ENCODE data around the gene NOTCH2. TPM values are rescaled to one million over a fixed set of nuclear protein-coding genes. Genes with fewer than 3 reads are reported as not detected.

NOTCH2 gene
- total RNA-seq, 6 donors from 2014 or later = 71.0 to 119 (median 89.1) TPM

DNA sequence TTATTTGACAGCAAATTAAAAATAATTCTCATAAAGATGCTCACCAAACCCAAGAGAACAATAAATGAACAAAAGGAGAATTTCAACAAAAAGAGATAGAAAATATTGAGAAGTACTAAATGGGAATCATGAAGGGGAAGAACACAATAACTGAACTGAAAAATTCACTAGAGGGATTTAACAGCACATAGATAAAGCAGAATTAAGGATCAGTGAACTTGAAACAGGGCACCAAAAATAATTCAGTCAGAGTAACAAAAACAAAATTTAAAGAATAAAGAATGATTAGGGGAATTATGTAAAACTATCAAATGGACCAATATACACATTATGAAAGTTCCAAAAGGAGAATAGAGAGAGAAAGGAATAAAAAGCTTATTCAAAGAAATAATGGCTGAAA lies 181.0 kb downstream of the NOTCH2 start:
- Histone ChIP-seq H3K9me3 (no peaks in the 10 kb centered on the region), H3K4me3 (no peak overlapping the region), H3K4me1 (no peaks in the 10 kb centered on the region), H3K27me3 (no peaks in the 10 kb centered on the region), H3K36me3 (no peaks in the 10 kb centered on the region), H3K27ac (no peak overlapping the region)
- DNase-seq (no peak), ATAC-seq (ENCODE audit: low FRiP score in 2 of 2) (no peak)
- TF ChIP-seq POLR2A (IDR thresholded peaks at IDR 0.05) (no peak), EP300 (IDR thresholded peaks at IDR 0.05) (no peak), POLR2AphosphoS5 (IDR thresholded peaks at IDR 0.05) (no peak)
- TF ChIP-seq, protein P1, sequence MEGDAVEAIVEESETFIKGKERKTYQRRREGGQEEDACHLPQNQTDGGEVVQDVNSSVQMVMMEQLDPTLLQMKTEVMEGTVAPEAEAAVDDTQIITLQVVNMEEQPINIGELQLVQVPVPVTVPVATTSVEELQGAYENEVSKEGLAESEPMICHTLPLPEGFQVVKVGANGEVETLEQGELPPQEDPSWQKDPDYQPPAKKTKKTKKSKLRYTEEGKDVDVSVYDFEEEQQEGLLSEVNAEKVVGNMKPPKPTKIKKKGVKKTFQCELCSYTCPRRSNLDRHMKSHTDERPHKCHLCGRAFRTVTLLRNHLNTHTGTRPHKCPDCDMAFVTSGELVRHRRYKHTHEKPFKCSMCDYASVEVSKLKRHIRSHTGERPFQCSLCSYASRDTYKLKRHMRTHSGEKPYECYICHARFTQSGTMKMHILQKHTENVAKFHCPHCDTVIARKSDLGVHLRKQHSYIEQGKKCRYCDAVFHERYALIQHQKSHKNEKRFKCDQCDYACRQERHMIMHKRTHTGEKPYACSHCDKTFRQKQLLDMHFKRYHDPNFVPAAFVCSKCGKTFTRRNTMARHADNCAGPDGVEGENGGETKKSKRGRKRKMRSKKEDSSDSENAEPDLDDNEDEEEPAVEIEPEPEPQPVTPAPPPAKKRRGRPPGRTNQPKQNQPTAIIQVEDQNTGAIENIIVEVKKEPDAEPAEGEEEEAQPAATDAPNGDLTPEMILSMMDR (IDR thresholded peaks at IDR 0.05) = no peak

DNA sequence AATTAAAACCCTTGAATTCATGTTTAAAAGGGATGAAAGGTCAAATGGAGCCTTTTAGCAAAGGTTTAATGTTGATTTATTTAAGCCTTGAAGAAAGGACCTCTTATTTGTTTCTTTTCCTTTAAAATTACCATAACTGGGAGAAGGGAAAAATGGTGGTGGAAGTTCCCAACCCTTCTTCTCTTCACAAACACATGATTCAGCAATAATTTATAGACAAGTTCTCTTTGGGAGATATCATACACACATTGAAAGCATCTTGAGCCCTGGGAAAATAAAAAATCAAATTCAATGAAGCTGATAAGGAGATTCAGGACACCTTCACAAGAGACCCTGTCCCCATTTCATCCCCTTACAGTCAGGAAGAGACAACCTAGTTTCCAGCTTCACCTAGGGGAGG lies 182.0 kb downstream of the NOTCH2 start:
- Histone ChIP-seq H3K27me3 (no peaks in the 10 kb centered on the region), H3K9me3 (no peaks in the 10 kb centered on the region), H3K27ac (no peak overlapping the region), H3K36me3 (no peaks in the 10 kb centered on the region), H3K4me1 (no peaks in the 10 kb centered on the region), H3K4me3 (no peak overlapping the region)
- no peak for DNase-seq
- no peak for ATAC-seq (ENCODE audit: low FRiP score in 2 of 2)
- TF ChIP-seq POLR2AphosphoS5 (IDR thresholded peaks at IDR 0.05) (no peak), EP300 (IDR thresholded peaks at IDR 0.05) (no peak), POLR2A (IDR thresholded peaks at IDR 0.05) (no peak)
- TF ChIP-seq, protein P1 (IDR thresholded peaks at IDR 0.05) = no peak

DNA sequence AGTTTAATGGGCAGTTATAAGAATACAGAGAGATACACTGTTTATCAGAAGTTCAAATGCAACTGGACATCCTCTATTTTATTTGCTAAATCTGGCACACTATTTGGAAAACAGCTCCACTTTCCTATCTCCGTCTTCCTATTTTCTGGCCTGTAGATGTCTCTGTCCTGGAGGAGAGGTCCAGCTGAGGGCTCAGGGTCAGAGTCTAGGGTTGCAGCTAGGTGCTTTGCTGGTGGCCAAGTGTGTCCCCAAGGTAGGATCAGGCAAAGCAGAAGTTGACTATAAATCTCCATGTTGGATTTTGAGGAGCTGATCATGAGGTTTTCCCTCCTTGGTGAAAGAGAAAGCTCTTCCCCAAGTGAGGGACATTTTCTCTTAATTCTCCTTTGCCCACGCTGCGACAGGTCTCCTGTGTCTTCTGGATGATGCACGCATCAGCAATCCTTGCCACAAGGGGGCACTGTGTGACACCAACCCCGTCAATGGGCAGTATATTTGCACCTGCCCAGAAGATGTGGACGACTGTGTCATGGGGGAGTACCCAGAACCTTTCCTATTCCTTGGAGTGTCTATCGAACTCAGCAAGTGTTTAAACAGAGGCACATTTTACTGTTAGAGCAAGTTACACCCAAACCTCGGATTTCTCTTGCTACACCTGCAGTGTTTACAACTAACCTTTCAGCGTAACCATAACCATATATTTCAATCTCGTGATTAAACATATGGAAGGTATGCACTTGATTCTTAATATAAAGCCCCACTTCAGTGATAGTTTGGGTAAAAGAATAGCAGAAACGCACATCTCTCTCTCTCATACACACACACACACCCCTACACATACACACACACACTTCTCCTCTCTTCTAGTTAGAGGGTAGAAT lies 183.3 kb downstream of the NOTCH2 start:
- H3K36me3 ChIP-seq = no peaks in the 10 kb centered on the region
- ATAC-seq (ENCODE audit: low FRiP score in 2 of 2) = peak in 1 of 2 donors; percentile 71
- H3K4me1 ChIP-seq = no peaks in the 10 kb centered on the region
- H3K27ac ChIP-seq = no peak overlapping the region
- 51 to 62% methylated on average over 8 to 11 of the region's 11 CpGs for WGBS, 2 donors
- H3K4me3 ChIP-seq = no peak overlapping the region
- H3K27me3 ChIP-seq = no peaks in the 10 kb centered on the region
- peak in 1 of 2 donors; percentile 53 for DNase-seq
- no peak for TF ChIP-seq POLR2AphosphoS5 (IDR thresholded peaks at IDR 0.05)
- no peak for TF ChIP-seq POLR2A (IDR thresholded peaks at IDR 0.05)
- TF ChIP-seq, protein P1 (IDR thresholded peaks at IDR 0.05) = peak; percentile 49 to 66 (median 62)
- no peak for TF ChIP-seq EP300 (IDR thresholded peaks at IDR 0.05)
- H3K9me3 ChIP-seq = no peaks in the 10 kb centered on the region

DNA sequence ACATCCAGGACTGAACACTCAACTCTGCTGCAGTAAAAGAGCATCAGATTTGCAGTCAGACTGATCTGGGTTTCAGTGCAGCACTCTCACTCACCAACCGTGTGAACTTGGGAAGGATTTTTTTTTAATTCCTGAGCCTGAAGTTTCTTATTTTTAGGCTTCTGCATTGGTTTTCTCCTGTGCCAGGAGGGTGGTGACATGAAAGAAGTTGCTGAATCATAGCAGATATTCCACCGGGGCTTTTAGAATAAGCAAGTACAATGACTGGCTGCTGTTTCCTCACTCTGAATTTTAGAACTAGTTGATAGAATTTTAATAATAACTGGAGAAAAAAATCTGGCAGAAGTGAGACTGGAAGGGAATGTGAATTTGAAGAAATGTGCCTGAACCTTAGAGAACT lies 184.8 kb downstream of the NOTCH2 start:
- TF ChIP-seq EP300 (IDR thresholded peaks at IDR 0.05) (no peak), POLR2A (IDR thresholded peaks at IDR 0.05) (no peak), POLR2AphosphoS5 (IDR thresholded peaks at IDR 0.05) (no peak)
- TF ChIP-seq, protein P1 (IDR thresholded peaks at IDR 0.05) = no peak
- ATAC-seq (ENCODE audit: low FRiP score in 2 of 2) = no peak
- Histone ChIP-seq H3K27me3 (no peaks in the 10 kb centered on the region), H3K4me1 (no peaks in the 10 kb centered on the region), H3K4me3 (no peak overlapping the region), H3K27ac (no peak overlapping the region), H3K36me3 (no peaks in the 10 kb centered on the region), H3K9me3 (no peaks in the 10 kb centered on the region)
- 36 to 53% methylated on average over 2 of the region's 2 CpGs for WGBS, 2 donors
- DNase-seq = no peak

DNA sequence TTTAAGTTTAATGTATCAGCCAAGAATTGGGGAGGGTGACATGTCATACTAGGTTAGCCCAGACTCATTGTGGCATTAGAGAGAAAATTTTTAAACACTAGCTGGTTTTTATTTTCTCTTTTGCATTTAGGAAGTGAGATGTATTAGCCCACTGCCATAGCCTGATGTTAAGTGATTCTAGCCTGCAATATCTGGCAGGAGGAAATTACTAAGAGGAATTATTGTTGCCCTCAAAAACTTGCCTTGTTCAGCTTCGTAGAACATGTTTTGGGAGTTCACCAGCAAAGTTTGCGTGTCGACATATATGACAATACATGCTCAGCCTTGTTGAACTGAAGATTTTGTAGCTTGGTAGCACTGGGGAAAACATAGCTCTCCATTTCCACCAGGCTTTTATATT lies 185.6 kb downstream of the NOTCH2 start:
- no peak for ATAC-seq (ENCODE audit: low FRiP score in 2 of 2)
- Histone ChIP-seq H3K27me3 (no peaks in the 10 kb centered on the region), H3K9me3 (no peaks in the 10 kb centered on the region), H3K36me3 (no peaks in the 10 kb centered on the region), H3K4me3 (no peak overlapping the region), H3K4me1 (no peaks in the 10 kb centered on the region), H3K27ac (no peak overlapping the region)
- WGBS, 2 donors = 81 to 91% methylated on average over 3 of the region's 3 CpGs
- TF ChIP-seq, protein P1 (IDR thresholded peaks at IDR 0.05) = no peak
- no peak for TF ChIP-seq POLR2AphosphoS5 (IDR thresholded peaks at IDR 0.05)
- TF ChIP-seq POLR2A (IDR thresholded peaks at IDR 0.05) = no peak
- no peak for TF ChIP-seq EP300 (IDR thresholded peaks at IDR 0.05)
- no peak for DNase-seq
